Liver (tissue), 9 donors: Measurements from ENCODE around the gene SKOR2. TPM values are rescaled to one million over a fixed set of nuclear protein-coding genes. Genes with fewer than 3 reads are reported as not detected.

Source experiments
- DNase-seq: peaks from one replicate; pipeline ENCODE4 v3.0.0-alpha.2; 2017; ENCODE audit warnings: low spot score
- H3K27ac ChIP-seq, 2 donors: one replicate each; pipeline ENCODE4 v1.7.0; 2013; ENCODE audit warnings: inconsistent platforms in 2 of 2, low read length in 2 of 2, control low read depth in 1 of 2, low read depth in 1 of 2, mild to moderate bottlenecking in 1 of 2
- H3K27me3 ChIP-seq, 4 donors: one replicate each; pipeline versions ENCODE4 v1.6.1 to v1.7.0; 2013; ENCODE audit warnings: low read length in 3 of 4, inconsistent platforms in 1 of 4, mild to moderate bottlenecking in 1 of 4, moderate library complexity in 1 of 4; ENCODE audit not compliant: control insufficient read depth in 4 of 4, insufficient read depth in 4 of 4
- H3K36me3 ChIP-seq, 4 donors: one replicate each; pipeline versions ENCODE4 v1.6.1 to v1.7.0; 2013; ENCODE audit warnings: low read length in 3 of 4, mild to moderate bottlenecking in 3 of 4, low read depth in 1 of 4, moderate library complexity in 1 of 4; ENCODE audit not compliant: control insufficient read depth in 4 of 4, insufficient read depth in 3 of 4
- H3K4me1 ChIP-seq, 4 donors: one replicate each; pipeline versions ENCODE4 v1.6.1 to v1.7.0; 2013; ENCODE audit warnings: low read length in 3 of 4, mild to moderate bottlenecking in 3 of 4, moderate library complexity in 1 of 4; ENCODE audit not compliant: control insufficient read depth in 4 of 4, insufficient read depth in 4 of 4
- H3K4me3 ChIP-seq, 3 donors: one replicate each; pipeline versions ENCODE4 v1.6.1 to v1.7.0; 2013; ENCODE audit warnings: low read length in 3 of 3, control low read depth in 1 of 3, low read depth in 1 of 3, mild to moderate bottlenecking in 1 of 3
- H3K9ac ChIP-seq, 2 donors: one replicate each; pipeline ENCODE4 v1.7.0; 2013; ENCODE audit warnings: low read length in 2 of 2, mild to moderate bottlenecking in 2 of 2, moderate library complexity in 2 of 2, control low read depth in 1 of 2, low read depth in 1 of 2
- H3K9me3 ChIP-seq, 4 donors: one replicate each; pipeline versions ENCODE4 v1.6.1 to v1.7.0; 2013; ENCODE audit warnings: low read length in 3 of 4; ENCODE audit not compliant: control insufficient read depth in 4 of 4
- EGR1 ChIP-seq, 2 donors: IDR thresholded peaks; 2 replicates each; pipeline ENCODE4 v1.6.1; 2016 to 2018; ENCODE audit warnings: antibody characterized with exemption in 2 of 2, low read depth in 2 of 2
- FOXA1 ChIP-seq: IDR thresholded peaks from 2 replicates; pipeline ENCODE4 v1.6.1; 2016; ENCODE audit warnings: antibody characterized with exemption
- FOXA2 ChIP-seq: IDR thresholded peaks from 2 replicates; pipeline ENCODE4 v1.6.1; 2016; ENCODE audit warnings: antibody characterized with exemption
- GABPA ChIP-seq, 2 donors: IDR thresholded peaks in 1 of 2; conservative IDR thresholded peaks in 1 of 2; 2 replicates each; pipeline ENCODE4 v1.6.1; 2016; ENCODE audit warnings: antibody characterized with exemption in 2 of 2, mild to moderate bottlenecking in 1 of 2, moderate library complexity in 1 of 2
- HNF4A ChIP-seq, 2 donors: conservative IDR thresholded peaks; 2 replicates each; pipeline ENCODE4 v1.6.1; 2016; ENCODE audit warnings: antibody characterized with exemption in 2 of 2, mild to moderate bottlenecking in 2 of 2
- HNF4G ChIP-seq: IDR thresholded peaks from 2 replicates; pipeline ENCODE4 v1.6.1; 2016; ENCODE audit warnings: antibody characterized with exemption
- JUND ChIP-seq, 2 donors: IDR thresholded peaks; 2 replicates each; pipeline ENCODE4 v1.6.1; 2016; ENCODE audit warnings: antibody characterized with exemption in 2 of 2
- NR2F2 ChIP-seq: IDR thresholded peaks from 2 replicates; pipeline ENCODE4 v1.6.1; 2016; ENCODE audit warnings: antibody characterized with exemption
- RAD21 ChIP-seq, 2 donors: IDR thresholded peaks; 2 replicates each; pipeline ENCODE4 v1.6.1; 2016; ENCODE audit warnings: antibody characterized with exemption in 2 of 2, mild to moderate bottlenecking in 2 of 2
- RXRA ChIP-seq, 2 donors: IDR thresholded peaks; 2 replicates each; pipeline ENCODE4 v1.6.1; 2017 to 2018; ENCODE audit warnings: antibody characterized with exemption in 2 of 2, mild to moderate bottlenecking in 1 of 2
- SP1 ChIP-seq: IDR thresholded peaks from 2 replicates; pipeline ENCODE4 v1.6.1; 2018; ENCODE audit warnings: antibody characterized with exemption, mild to moderate bottlenecking
- TAF1 ChIP-seq: conservative IDR thresholded peaks from 2 replicates; pipeline ENCODE4 v1.6.1; 2016; ENCODE audit warnings: antibody characterized with exemption, mild to moderate bottlenecking
- YY1 ChIP-seq: IDR thresholded peaks from 2 replicates; pipeline ENCODE4 v1.6.1; 2016; ENCODE audit warnings: antibody characterized with exemption, mild to moderate bottlenecking
- WGBS: extraction: QIAGEN DNeasy Blood & Tissue Kit; methylation state at CpG from one replicate; pipeline ENCODE4 v1.1.7; 2013; 5-methylcytosine and 5-hydroxymethylcytosine counted together
- polyA plus RNA-seq, 2 donors: library from polyadenylated mRNA; stranded (reverse) in 1 of 2; unstranded in 1 of 2; fragments of 200-250 nt in 1 of 2; fragments of >200 nt in 1 of 2; fragmentation: Nextera tagmentation in 1 of 2; extraction: Ambion mirVana in 1 of 2; gene quantifications; one replicate each; pipeline versions ENCODE4 v1.2.1 to v1.2.3, GENCODE V29; 2013 to 2015
- total RNA-seq, 2 donors: library from RNA; depleted of rRNA; stranded (reverse); fragments of >200 nt; gene quantifications; one replicate each; pipeline ENCODE4 v1.2.3, GENCODE V29; 2014
- TF ChIP-seq, protein P1 (sequence below): IDR thresholded peaks from 2 replicates; pipeline ENCODE4 v1.6.1; 2016; ENCODE audit warnings: antibody characterized with exemption, mild to moderate bottlenecking
- TF ChIP-seq, protein P2 (sequence below): IDR thresholded peaks from 2 replicates; pipeline ENCODE4 v1.6.1; 2016; ENCODE audit warnings: antibody characterized with exemption
- TF ChIP-seq, protein P3 (sequence below): IDR thresholded peaks from 2 replicates; pipeline ENCODE4 v1.6.1; 2016; ENCODE audit warnings: antibody characterized with exemption
- TF ChIP-seq, protein P4 (sequence below): IDR thresholded peaks from 2 replicates; pipeline ENCODE4 v1.6.1; 2016; ENCODE audit warnings: antibody characterized with exemption
- TF ChIP-seq, protein P5 (sequence below): fragments of 150-350 bp; IDR thresholded peaks from 2 replicates; pipeline ENCODE4 v1.5.1; 2017; ENCODE audit warnings: improper control_type of control experiment, low read depth, low read length; ENCODE audit not compliant: missing input control
- donor health status: healthy.
- donor health status: healthy.
- donor health status: healthy.
- donor health status: healthy.
- donor health status: healthy.

SKOR2 gene
- total and polyA plus RNA-seq, 4 donors = not detected

DNA sequence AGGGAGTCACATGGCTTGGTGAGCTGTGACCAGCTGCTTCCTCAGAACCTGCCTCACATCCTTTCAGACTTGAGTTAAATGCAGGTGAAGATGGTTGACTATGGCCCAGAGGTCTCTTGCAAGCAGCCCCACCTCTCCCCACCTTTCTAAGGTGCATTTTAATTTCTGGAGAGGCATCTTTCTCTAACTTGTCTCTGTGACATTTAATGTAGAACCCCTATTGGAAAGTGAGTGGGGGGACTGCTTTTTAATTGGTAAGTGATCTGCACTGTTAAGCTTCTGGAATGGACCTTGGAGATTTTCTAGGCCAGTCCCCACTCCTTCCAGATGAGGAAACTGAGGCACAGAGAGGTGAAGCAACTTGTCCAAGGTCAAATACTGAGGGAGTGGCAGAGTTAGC lies 37.3 kb upstream of the SKOR2 start:
- TF ChIP-seq JUND (IDR thresholded peaks at IDR 0.05) = no peak
- no peak for TF ChIP-seq SP1
- TF ChIP-seq YY1 = no peak
- TF ChIP-seq EGR1 (IDR thresholded peaks at IDR 0.05; ENCODE audit: low read depth in 2 of 2) = no peak
- TF ChIP-seq, protein P1, sequence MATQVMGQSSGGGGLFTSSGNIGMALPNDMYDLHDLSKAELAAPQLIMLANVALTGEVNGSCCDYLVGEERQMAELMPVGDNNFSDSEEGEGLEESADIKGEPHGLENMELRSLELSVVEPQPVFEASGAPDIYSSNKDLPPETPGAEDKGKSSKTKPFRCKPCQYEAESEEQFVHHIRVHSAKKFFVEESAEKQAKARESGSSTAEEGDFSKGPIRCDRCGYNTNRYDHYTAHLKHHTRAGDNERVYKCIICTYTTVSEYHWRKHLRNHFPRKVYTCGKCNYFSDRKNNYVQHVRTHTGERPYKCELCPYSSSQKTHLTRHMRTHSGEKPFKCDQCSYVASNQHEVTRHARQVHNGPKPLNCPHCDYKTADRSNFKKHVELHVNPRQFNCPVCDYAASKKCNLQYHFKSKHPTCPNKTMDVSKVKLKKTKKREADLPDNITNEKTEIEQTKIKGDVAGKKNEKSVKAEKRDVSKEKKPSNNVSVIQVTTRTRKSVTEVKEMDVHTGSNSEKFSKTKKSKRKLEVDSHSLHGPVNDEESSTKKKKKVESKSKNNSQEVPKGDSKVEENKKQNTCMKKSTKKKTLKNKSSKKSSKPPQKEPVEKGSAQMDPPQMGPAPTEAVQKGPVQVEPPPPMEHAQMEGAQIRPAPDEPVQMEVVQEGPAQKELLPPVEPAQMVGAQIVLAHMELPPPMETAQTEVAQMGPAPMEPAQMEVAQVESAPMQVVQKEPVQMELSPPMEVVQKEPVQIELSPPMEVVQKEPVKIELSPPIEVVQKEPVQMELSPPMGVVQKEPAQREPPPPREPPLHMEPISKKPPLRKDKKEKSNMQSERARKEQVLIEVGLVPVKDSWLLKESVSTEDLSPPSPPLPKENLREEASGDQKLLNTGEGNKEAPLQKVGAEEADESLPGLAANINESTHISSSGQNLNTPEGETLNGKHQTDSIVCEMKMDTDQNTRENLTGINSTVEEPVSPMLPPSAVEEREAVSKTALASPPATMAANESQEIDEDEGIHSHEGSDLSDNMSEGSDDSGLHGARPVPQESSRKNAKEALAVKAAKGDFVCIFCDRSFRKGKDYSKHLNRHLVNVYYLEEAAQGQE = no peak
- no peak for TF ChIP-seq RAD21 (IDR thresholded peaks at IDR 0.05)
- no peak for TF ChIP-seq FOXA1
- no peak for TF ChIP-seq RXRA (IDR thresholded peaks at IDR 0.05)
- TF ChIP-seq GABPA (IDR thresholded peaks at IDR 0.05 in 1 of 2, conservative IDR thresholded peaks at IDR 0.05 in 1 of 2) = no peak
- TF ChIP-seq NR2F2 = no peak
- TF ChIP-seq, protein P2, sequence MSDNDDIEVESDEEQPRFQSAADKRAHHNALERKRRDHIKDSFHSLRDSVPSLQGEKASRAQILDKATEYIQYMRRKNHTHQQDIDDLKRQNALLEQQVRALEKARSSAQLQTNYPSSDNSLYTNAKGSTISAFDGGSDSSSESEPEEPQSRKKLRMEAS = no peak
- TF ChIP-seq, protein P3, sequence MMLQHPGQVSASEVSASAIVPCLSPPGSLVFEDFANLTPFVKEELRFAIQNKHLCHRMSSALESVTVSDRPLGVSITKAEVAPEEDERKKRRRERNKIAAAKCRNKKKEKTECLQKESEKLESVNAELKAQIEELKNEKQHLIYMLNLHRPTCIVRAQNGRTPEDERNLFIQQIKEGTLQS = no peak
- TF ChIP-seq HNF4A (conservative IDR thresholded peaks at IDR 0.05) = no peak
- TF ChIP-seq TAF1 = no peak
- no peak for TF ChIP-seq FOXA2
- H3K4me1 ChIP-seq = no peaks in the 10 kb centered on the region
- H3K9ac ChIP-seq = no peak overlapping the region
- H3K9me3 ChIP-seq = no peaks in the 10 kb centered on the region
- peaks cover 0 to 7% (median 1%) of the 10 kb centered on the region in 4 donors for H3K27me3 ChIP-seq
- no peaks in the 10 kb centered on the region for H3K36me3 ChIP-seq
- H3K27ac ChIP-seq = no peak overlapping the region
- no peak overlapping the region for H3K4me3 ChIP-seq
- no peak for DNase-seq

DNA sequence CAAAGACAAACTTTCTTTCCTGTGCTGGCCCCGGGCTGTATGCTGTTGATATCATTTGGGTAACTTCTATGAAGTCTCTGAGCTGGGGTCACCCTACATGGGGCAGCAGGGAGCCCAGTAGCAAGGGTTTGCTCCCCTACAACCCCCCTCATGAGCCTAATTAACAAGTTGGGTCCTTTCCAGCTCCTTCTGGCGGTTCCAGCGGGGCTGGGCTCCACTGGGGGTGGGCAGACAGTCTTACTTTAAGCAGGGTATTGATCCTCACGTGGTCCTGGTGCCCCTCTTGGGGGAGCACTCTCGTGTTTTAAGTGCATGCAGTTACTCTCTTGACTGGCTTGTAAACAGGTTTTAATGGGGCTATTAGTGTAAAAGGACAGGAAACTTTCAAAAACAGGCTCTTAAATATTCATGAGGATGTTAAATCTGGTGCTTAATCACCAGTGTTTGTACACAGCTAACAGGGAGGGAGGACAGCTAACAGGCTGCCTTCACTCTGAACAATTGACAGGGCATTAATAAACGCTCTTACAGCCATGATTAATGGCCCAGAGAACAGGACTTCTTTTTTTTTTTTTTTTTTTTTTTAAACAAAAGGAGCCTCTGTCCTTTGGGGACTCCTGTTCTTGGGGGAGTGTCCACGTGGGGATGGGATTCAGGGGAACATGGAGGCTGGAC lies 36.6 kb upstream of the SKOR2 start:
- WGBS = 42% methylated on average over 7 of the region's 7 CpGs
- Histone ChIP-seq H3K27me3 (peaks cover 0 to 7% (median 1%) of the 10 kb centered on the region in 4 donors), H3K4me1 (no peaks in the 10 kb centered on the region), H3K9me3 (no peaks in the 10 kb centered on the region), H3K27ac (no peak overlapping the region), H3K9ac (no peak overlapping the region), H3K36me3 (no peaks in the 10 kb centered on the region), H3K4me3 (no peak overlapping the region)
- TF ChIP-seq RXRA (IDR thresholded peaks at IDR 0.05) (no peak), EGR1 (IDR thresholded peaks at IDR 0.05; ENCODE audit: low read depth in 2 of 2) (no peak), RAD21 (IDR thresholded peaks at IDR 0.05) (no peak), HNF4G (no peak), FOXA1 (no peak), TAF1 (no peak), GABPA (IDR thresholded peaks at IDR 0.05 in 1 of 2, conservative IDR thresholded peaks at IDR 0.05 in 1 of 2) (no peak), FOXA2 (no peak), NR2F2 (no peak), JUND (IDR thresholded peaks at IDR 0.05) (no peak)
- TF ChIP-seq, protein P4, sequence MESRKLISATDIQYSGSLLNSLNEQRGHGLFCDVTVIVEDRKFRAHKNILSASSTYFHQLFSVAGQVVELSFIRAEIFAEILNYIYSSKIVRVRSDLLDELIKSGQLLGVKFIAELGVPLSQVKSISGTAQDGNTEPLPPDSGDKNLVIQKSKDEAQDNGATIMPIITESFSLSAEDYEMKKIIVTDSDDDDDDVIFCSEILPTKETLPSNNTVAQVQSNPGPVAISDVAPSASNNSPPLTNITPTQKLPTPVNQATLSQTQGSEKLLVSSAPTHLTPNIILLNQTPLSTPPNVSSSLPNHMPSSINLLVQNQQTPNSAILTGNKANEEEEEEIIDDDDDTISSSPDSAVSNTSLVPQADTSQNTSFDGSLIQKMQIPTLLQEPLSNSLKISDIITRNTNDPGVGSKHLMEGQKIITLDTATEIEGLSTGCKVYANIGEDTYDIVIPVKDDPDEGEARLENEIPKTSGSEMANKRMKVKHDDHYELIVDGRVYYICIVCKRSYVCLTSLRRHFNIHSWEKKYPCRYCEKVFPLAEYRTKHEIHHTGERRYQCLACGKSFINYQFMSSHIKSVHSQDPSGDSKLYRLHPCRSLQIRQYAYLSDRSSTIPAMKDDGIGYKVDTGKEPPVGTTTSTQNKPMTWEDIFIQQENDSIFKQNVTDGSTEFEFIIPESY = no peak
- TF ChIP-seq, protein P1 = no peak
- TF ChIP-seq, protein P5, sequence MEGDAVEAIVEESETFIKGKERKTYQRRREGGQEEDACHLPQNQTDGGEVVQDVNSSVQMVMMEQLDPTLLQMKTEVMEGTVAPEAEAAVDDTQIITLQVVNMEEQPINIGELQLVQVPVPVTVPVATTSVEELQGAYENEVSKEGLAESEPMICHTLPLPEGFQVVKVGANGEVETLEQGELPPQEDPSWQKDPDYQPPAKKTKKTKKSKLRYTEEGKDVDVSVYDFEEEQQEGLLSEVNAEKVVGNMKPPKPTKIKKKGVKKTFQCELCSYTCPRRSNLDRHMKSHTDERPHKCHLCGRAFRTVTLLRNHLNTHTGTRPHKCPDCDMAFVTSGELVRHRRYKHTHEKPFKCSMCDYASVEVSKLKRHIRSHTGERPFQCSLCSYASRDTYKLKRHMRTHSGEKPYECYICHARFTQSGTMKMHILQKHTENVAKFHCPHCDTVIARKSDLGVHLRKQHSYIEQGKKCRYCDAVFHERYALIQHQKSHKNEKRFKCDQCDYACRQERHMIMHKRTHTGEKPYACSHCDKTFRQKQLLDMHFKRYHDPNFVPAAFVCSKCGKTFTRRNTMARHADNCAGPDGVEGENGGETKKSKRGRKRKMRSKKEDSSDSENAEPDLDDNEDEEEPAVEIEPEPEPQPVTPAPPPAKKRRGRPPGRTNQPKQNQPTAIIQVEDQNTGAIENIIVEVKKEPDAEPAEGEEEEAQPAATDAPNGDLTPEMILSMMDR = no peak
- TF ChIP-seq, protein P2 = no peak
- no peak for DNase-seq
